HepG2 (cell line): Measurements from ENCODE around the gene SLC25A47. TPM values are rescaled to one million over a fixed set of nuclear protein-coding genes. Genes with fewer than 3 reads are reported as not detected.
"Not testable (repeated sequence)": the region's sequence is repeated elsewhere in the genome, so short reads cannot be mapped to it uniquely, and the experiment has no call there.

ENCODE experiments used
- ATAC-seq: fragments of 200-7000 bp; cut with Tn5 transposase; 3 replicates; pipeline ENCODE4 v1.9.1; 2020; ENCODE audit warnings: mild to moderate bottlenecking, moderate library complexity
- BruUV-seq: library from RNA; stranded (reverse); fragments of 400-500 nt; replicated peaks from 2 replicates; lab custom pipeline; 2021; lab: Mats Ljungman, UMichigan
- CTCF ChIA-PET: fragments of 300-600 bp; formaldehyde crosslinking; extraction: SDS; loops from one replicate; lab custom pipeline; 2021; ENCODE audit warnings: low total read pairs, inconsistent platforms, low intra/inter-chr PET ratio; lab: Yijun Ruan, JAX
- POLR2A ChIA-PET: fragments of 350-600 bp; sonication (Branson Sonifier 250); formaldehyde crosslinking; loops from one replicate; lab custom pipeline; 2020; ENCODE audit warnings: antibody characterized with exemption, inconsistent platforms; lab: Yijun Ruan, JAX
- DNase-seq: peaks from one replicate; pipeline ENCODE4 v3.0.0-alpha.2; 2015; ENCODE audit warnings: low spot score
- FAIRE-seq: peaks from 3 replicates; lab custom pipeline; 2011; peaks lifted over from hg19 to GRCh38; lab: Jason Lieb, UNC
- H2AFZ ChIP-seq: one replicate; pipeline ENCODE4 v1.6.1; 2011; ENCODE audit warnings: low read length, inconsistent platforms
- H3K27ac ChIP-seq: fragments of 300-600 bp; 3 replicates; pipeline ENCODE4 v1.8.0; 2011; ENCODE audit warnings: mixed run types, mild to moderate bottlenecking, mixed read lengths, low read length, inconsistent platforms; ENCODE audit not compliant: insufficient read depth; ENCODE audit errors: extremely low read length
- H3K27me3 ChIP-seq, 2 experiments: fragments of 200-600 bp in 1 of 2; 2 replicates in 1 of 2; 3 replicates in 1 of 2; pipeline versions ENCODE4 v1.6.0 to v1.8.0; 2011; ENCODE audit warnings: low read length in 2 of 2, mild to moderate bottlenecking in 2 of 2, moderate library complexity in 2 of 2, inconsistent platforms in 1 of 2; ENCODE audit not compliant: insufficient read depth in 2 of 2, control insufficient read depth in 1 of 2
- H3K36me3 ChIP-seq, 2 experiments: fragments of 200-600 bp in 1 of 2; replicated peaks in 1 of 2; 2 replicates in 1 of 2; 3 replicates in 1 of 2; pipeline versions ENCODE4 v1.5.1 to v1.8.0; 2011; ENCODE audit warnings: low read length in 2 of 2, inconsistent platforms in 1 of 2; ENCODE audit not compliant: insufficient read depth in 2 of 2, control insufficient read depth in 1 of 2
- H3K4me1 ChIP-seq: 2 replicates; pipeline ENCODE4 v1.5.1; 2012; ENCODE audit warnings: low read length, inconsistent platforms; ENCODE audit not compliant: insufficient read depth
- H3K4me2 ChIP-seq: 2 replicates; pipeline ENCODE4 v1.6.0; 2011; ENCODE audit warnings: low read depth, low read length, inconsistent platforms
- H3K4me3 ChIP-seq, 3 experiments: fragments of 200-600 bp in 1 of 3; sonication (generic), shearing (Covaris generic) in 1 of 3; replicated peaks in 1 of 3; 2 replicates each; pipeline ENCODE4 v1.5.1; 2011 to 2016; ENCODE audit warnings: low read length in 3 of 3, inconsistent platforms in 2 of 3, low read depth in 2 of 3, mild to moderate bottlenecking in 2 of 3, control low read depth in 1 of 3, mixed read lengths in 1 of 3; ENCODE audit not compliant: insufficient read depth in 1 of 3
- H3K79me2 ChIP-seq: one replicate; pipeline ENCODE4 v1.6.1; 2011; ENCODE audit warnings: low read length, inconsistent platforms; ENCODE audit not compliant: insufficient read depth
- H3K9ac ChIP-seq: 2 replicates; pipeline ENCODE4 v1.6.0; 2011; ENCODE audit warnings: mild to moderate bottlenecking, low read depth, low read length, inconsistent platforms; ENCODE audit not compliant: insufficient read depth
- H3K9me3 ChIP-seq: 2 replicates; pipeline ENCODE4 v1.5.1; 2012; ENCODE audit warnings: mild to moderate bottlenecking, low read length
- H4K20me1 ChIP-seq: 2 replicates; pipeline ENCODE4 v1.6.0; 2011; ENCODE audit warnings: inconsistent platforms, mild to moderate bottlenecking, low read length, moderate library complexity; ENCODE audit not compliant: insufficient read depth
- AGO2 ChIP-seq: fragments of 200-400 bp; formaldehyde crosslinking; optimal IDR thresholded peaks from 2 replicates; pipeline ENCODE3; 2017; ENCODE audit warnings: mild to moderate bottlenecking, low read depth, low read length, moderate library complexity
- FOXO4 ChIP-seq: sonication (generic); formaldehyde crosslinking; conservative IDR thresholded peaks from 2 replicates; pipeline ENCODE4 v1.8.1; 2023; ENCODE audit warnings: missing genetic modification reagents
- HHEX ChIP-seq: IDR thresholded peaks from 2 replicates; pipeline ENCODE4 v1.6.1; 2016; ENCODE audit warnings: control low read depth
- JUN ChIP-seq: sonication (generic); formaldehyde crosslinking; IDR thresholded peaks from 2 replicates; pipeline ENCODE4 v1.4.0; 2020; ENCODE audit warnings: mild to moderate bottlenecking, missing genetic modification reagents
- MEIS2 ChIP-seq: sonication (generic); formaldehyde crosslinking; IDR thresholded peaks from 2 replicates; pipeline ENCODE4 v1.9.0; 2021; ENCODE audit warnings: mild to moderate bottlenecking, missing genetic modification reagents
- MYC ChIP-seq: sonication (generic); formaldehyde crosslinking; IDR thresholded peaks from 2 replicates; pipeline ENCODE4 v1.9.0; 2021; ENCODE audit warnings: missing genetic modification reagents, borderline replicate concordance
- NFE2L2 ChIP-seq: fragments of 150-350 bp; IDR thresholded peaks from 2 replicates; pipeline ENCODE4 v1.6.1; 2014; ENCODE audit warnings: low read length
- RFX3 ChIP-seq: IDR thresholded peaks from 2 replicates; pipeline ENCODE4 v1.6.1; 2016; ENCODE audit warnings: missing biosample characterization, missing genetic modification reagents
- SNAI1 ChIP-seq: sonication (generic); formaldehyde crosslinking; IDR thresholded peaks from 2 replicates; pipeline ENCODE4 v1.5.0; 2020; ENCODE audit warnings: mild to moderate bottlenecking, missing genetic modification reagents, borderline replicate concordance
- ZNF296 ChIP-seq: sonication (generic); formaldehyde crosslinking; conservative IDR thresholded peaks from 2 replicates; pipeline ENCODE4 v1.5.0; 2020; ENCODE audit warnings: mild to moderate bottlenecking, missing genetic modification reagents
- ZNF660 ChIP-seq: sonication (generic); formaldehyde crosslinking; IDR thresholded peaks from 2 replicates; pipeline ENCODE4 v1.5.1; 2020; ENCODE audit warnings: mild to moderate bottlenecking, low read depth, missing genetic modification reagents, borderline replicate concordance
- ZNF737 ChIP-seq: sonication (generic); formaldehyde crosslinking; IDR thresholded peaks from 2 replicates; pipeline ENCODE4 v1.5.0; 2020; ENCODE audit warnings: missing genetic modification reagents, mild to moderate bottlenecking, borderline replicate concordance
- ZNF749 ChIP-seq: sonication (generic); formaldehyde crosslinking; IDR thresholded peaks from 2 replicates; pipeline ENCODE4 v1.8.0; 2022; ENCODE audit warnings: mild to moderate bottlenecking, missing genetic modification reagents, moderate library complexity, borderline replicate concordance
- ZNF83 ChIP-seq: sonication (generic); formaldehyde crosslinking; IDR thresholded peaks from 2 replicates; pipeline ENCODE4 v1.4.0; 2020; ENCODE audit warnings: missing genetic modification reagents, mild to moderate bottlenecking, borderline replicate concordance
- ZZZ3 ChIP-seq: sonication (generic); formaldehyde crosslinking; IDR thresholded peaks from 2 replicates; pipeline ENCODE4 v1.4.0; 2020; ENCODE audit warnings: missing genetic modification reagents, mild to moderate bottlenecking, borderline replicate concordance
- WGBS: methylation state at CpG from one replicate; pipeline ENCODE4 v1.1.6; 2017; ENCODE audit warnings: low lambda C conversion rate; 5-methylcytosine and 5-hydroxymethylcytosine counted together
- in situ Hi-C: cut with HindIII; loops from 2 replicates; pipeline ENCODE4 v1.10.0; 2017; ENCODE audit warnings: low pct_unique_long_range_greater_than_20kb; ENCODE audit not compliant: extremely low pct_ligation_motif_present
- intact Hi-C: fragments of 100-400 bp; cut with micrococcal nuclease; formaldehyde crosslinking; loops from one replicate; pipeline ENCODE4 v1.10.0; 2022; ENCODE audit not compliant: unreplicated experiment
- polyA plus RNA-seq, 8 experiments: library from polyadenylated mRNA; depleted of rRNA in 3 of 8; stranded (reverse) in 7 of 8; unstranded in 1 of 8; fragments of >200 nt; fragmentation: Illumina TruSeq in 4 of 8; extraction: Trizol in 4 of 8; gene quantifications; 2 replicates each; pipeline versions ENCODE4 v1.2.1 to v1.2.3, GENCODE V29; 2011 to 2016; ENCODE audit warnings: low read depth in 4 of 8, missing spikeins in 1 of 8, mixed read lengths in 1 of 8; ENCODE audit not compliant: insufficient read depth in 1 of 8
- total RNA-seq, 5 experiments: library from RNA; depleted of rRNA; stranded (reverse); fragments of >200 nt; fragmentation: Illumina TruSeq; extraction: Trizol; gene quantifications; 2 replicates each; pipeline ENCODE4 v1.2.3, GENCODE V29; 2016; ENCODE audit warnings: low read depth in 1 of 5
- TF ChIP-seq, protein P1 (sequence below): sonication (generic); formaldehyde crosslinking; IDR thresholded peaks from 2 replicates; pipeline ENCODE4 v1.9.0; 2021; ENCODE audit warnings: missing genetic modification reagents, borderline replicate concordance

Gene SLC25A47
- total and polyA plus RNA-seq, 2 of the 13 experiments (the other 11 are each of a cell fraction or from before 2014, with no cell fraction given): 1.0 to 1.7 TPM

GRCh38 chr14:100287202-100287997 is 35.7 kb upstream of the SLC25A47 start:
- Histone ChIP-seq H3K79me2 (no peaks in the 10 kb centered on the region), H3K4me1 (peaks cover 66% of the 10 kb centered on the region), H3K4me3 (no peak overlapping the region), H3K9me3 (no peaks in the 10 kb centered on the region), H3K27ac (peak overlapping the region; percentile 40), H2AFZ (no peak overlapping the region), H3K9ac (no peak overlapping the region), H3K4me2 (no peak overlapping the region), H3K36me3 (no peaks in the 10 kb centered on the region), H3K27me3 (no peaks in the 10 kb centered on the region), H4K20me1 (no peaks in the 10 kb centered on the region)
- in situ Hi-C loops: no loop called here
- FAIRE-seq (no peak), DNase-seq (no peak), ATAC-seq (no peak)
- TF ChIP-seq SNAI1 (no peak), MEIS2 (CRISPR knock-in tag) (no peak), ZNF749 (no peak), HHEX (CRISPR knock-in tag) (no peak), FOXO4 (CRISPR knock-in tag) (no peak), ZNF83 (CRISPR knock-in tag) (no peak), ZNF296 (no peak), AGO2 (no peak), ZNF737 (CRISPR knock-in tag) (no peak), ZZZ3 (CRISPR knock-in tag) (no peak), MYC (CRISPR knock-in tag) (no peak), NFE2L2 (no peak), ZNF660 (CRISPR knock-in tag) (no peak), JUN (no peak), RFX3 (CRISPR knock-in tag) (no peak)
- TF ChIP-seq, protein P1, sequence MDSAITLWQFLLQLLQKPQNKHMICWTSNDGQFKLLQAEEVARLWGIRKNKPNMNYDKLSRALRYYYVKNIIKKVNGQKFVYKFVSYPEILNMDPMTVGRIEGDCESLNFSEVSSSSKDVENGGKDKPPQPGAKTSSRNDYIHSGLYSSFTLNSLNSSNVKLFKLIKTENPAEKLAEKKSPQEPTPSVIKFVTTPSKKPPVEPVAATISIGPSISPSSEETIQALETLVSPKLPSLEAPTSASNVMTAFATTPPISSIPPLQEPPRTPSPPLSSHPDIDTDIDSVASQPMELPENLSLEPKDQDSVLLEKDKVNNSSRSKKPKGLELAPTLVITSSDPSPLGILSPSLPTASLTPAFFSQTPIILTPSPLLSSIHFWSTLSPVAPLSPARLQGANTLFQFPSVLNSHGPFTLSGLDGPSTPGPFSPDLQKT (CRISPR knock-in tag): no peak
- 76% methylated on average over 11 of the region's 12 CpGs for WGBS
- intact Hi-C loops: no loop called here
- no TSS peak for BruUV-seq
- ChIA-PET POLR2A (interaction anchor here (1.2 kb wide), 1 partner anchor 19 kb away, joined by 3 read pairs; the partner anchor contains the start of gene SLC25A29), CTCF (no interaction called here)

DNA sequence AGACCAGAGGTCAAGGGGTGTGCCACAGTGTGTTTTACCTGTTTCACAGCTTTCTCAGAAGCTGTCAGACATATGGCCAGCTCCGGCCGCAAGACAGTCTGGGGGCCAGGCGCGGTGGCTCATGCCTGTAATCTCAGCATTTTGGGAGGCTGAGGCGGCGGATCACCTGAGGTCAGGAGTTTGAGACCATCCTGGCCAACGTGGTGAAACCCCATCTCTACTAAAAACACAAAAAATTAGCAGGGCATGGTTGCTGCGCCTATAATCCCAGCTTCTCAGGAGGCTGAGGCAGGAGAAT is 35.2 kb upstream of the SLC25A47 start:
- Histone ChIP-seq H3K4me1 (peaks cover 66% of the 10 kb centered on the region), H3K27ac (peak overlapping the region; percentile 34)
- in situ Hi-C loops, BruUV-seq, H2AFZ ChIP-seq, H4K20me1 ChIP-seq, H3K9ac ChIP-seq, H3K27me3 ChIP-seq, ATAC-seq, H3K4me2 ChIP-seq, H3K9me3 ChIP-seq, DNase-seq, H3K36me3 ChIP-seq, intact Hi-C loops, FAIRE-seq, CTCF ChIA-PET, H3K79me2 ChIP-seq, H3K4me3 ChIP-seq: not testable (repeated sequence)
- POLR2A ChIA-PET: interaction anchor here (1.2 kb wide), 1 partner anchor 18 kb away, joined by 3 read pairs; the partner anchor contains the start of gene SLC25A29
- 93% methylated on average over 6 of the region's 8 CpGs for WGBS
